Measurements from ENCODE around the gene HDDC2.

GRCh38 chr6:125294036-125294435 lies 7.7 kb downstream of the HDDC2 start:
- TF ChIP-seq POLR2A (IDR thresholded peaks at IDR 0.05) (no peak), CTCF (IDR thresholded peaks at IDR 0.05) (no peak)
